HG03066 (cell line): ENCODE data around the gene SMIM45.

Experiments used
- ATAC-seq: cut with Tn5 transposase; IDR thresholded peaks from one replicate; pipeline ENCODE4 v1.9.1; 2021; ENCODE audit warnings: low read depth; ENCODE audit not compliant: unreplicated experiment

The SMIM45 gene

DNA sequence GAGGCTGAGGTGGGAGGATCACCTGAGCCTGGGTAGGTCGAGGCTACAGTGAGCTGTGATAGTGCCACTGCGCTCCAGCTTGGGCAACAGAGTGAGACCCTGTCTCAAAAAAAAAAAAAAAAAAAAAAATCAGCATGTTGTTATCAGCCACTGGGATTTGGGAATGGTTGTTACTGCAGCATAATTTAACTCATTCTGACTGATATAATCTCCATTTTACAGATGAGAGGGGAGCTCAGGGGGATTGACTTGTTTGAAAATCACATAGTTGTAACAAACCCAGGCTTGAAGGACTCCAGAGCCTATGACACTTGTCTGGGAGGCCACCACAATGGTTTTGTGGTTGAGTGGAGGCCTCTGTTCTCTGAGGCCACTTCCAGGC, 14.3 kb downstream of the SMIM45 start:
- ATAC-seq: no peak

GRCh38 chr22:41966607-41967240, 14.8 kb downstream of the SMIM45 start:
- no peak for ATAC-seq

DNA sequence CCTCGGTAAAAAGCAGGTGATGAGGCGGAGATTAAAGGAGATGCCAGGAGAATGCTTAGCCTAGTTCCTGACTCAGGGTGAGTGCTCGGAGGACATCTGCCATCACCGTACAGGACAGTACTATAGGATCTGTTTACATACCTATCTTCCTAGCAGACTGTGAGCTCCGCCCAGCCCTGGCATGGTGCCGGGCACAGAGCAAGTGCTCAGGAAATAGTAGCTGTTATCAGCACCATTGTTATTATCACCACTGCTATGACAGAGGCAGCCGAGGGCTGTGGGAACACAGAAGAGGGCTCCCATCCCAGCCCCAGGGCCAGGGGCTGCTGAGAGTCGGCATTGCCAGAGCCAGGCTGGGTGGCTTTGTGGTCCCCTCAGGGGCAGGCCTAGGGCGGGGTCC, 16.7 kb downstream of the SMIM45 start:
- ATAC-seq: no peak

GRCh38 chr22:41969110-41969646, 17.2 kb downstream of the SMIM45 start, which contains the start of gene SEPTIN3:
Gene SEPTIN3 (plus strand): TSS chr22:41969443. CDS start chr22:41971493, 2,050 bp downstream.
- ATAC-seq: no peak

GRCh38 chr22:41970601-41971000, 18.7 kb downstream of the SMIM45 start:
- ATAC-seq: no peak

- ATAC-seq: no peak
Measured at GRCh38 chr22:41971431-41971830, 19.5 kb downstream of the SMIM45 start.

DNA sequence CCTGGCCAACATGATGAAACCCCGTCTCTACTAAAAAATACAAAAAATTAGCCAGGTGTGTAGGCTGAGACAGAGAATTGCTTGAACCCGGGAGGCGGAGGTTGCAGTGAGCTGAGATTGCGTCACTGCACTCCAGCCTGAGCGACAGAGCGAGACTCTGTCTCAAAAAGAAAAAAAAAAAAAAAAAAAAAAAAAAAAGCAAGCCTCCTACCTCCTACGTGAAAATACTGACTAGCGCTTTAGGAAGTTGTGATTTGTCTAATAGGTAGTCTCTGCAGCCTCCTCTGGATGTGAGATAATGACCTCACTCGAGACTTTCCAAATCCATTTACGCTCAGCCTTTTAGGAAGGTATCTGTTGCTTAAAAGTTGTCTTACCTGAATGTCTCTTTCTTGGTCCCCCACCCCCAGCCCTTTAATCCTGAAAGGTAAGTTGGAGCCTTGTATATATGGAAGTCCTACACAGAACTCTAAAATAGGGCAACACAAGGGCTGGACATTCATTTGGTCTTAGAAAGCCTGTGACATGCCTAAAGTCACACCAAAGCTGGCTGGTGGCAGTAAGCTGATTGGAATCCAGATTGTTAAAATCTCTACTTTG, 22.8 kb downstream of the SMIM45 start:
- no peak for ATAC-seq

GRCh38 chr22:41975299-41976069, 23.5 kb downstream of the SMIM45 start:
- ATAC-seq: no peak

DNA sequence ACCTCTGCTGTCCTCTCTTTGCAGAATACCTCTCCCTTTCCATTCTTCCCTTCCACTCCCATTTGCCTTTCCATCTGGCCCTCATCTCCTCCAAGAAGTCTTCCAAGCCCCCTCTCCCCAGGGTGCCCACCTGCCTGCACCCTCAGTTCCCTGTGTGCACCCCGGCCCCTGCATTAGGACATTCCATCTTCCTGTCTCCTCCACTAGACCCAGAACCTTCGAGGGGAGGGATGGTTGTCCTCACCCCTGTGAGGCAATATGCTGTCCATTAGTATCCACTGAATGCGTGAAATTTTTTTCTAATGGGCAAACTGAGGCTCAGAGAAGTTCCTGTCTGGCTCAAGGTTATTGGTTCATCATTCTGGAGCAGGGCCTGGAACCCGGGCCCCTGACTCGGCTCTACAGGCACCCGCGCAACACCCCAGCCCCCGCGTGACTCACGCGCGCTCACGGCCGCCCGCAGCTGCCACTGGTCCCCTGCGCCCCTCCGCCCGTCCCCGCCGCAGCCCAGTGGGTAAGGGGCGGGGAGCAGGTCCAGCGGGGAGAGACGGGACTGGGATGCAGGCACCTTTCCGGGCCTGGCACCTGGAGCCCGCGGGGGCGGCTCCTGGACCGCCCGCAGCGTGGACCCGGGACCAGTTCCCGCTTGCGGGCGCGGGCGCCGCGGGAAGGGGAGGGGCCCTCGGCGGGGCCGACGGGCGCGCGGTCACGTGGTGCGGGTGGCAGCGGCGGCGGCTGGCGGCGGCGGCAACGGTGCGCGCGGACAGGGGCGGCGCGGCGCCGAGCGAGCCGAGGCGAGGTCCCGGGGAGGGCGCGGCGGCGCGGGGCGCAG, 24.3 kb downstream of the SMIM45 start:
- ATAC-seq: no peak

DNA sequence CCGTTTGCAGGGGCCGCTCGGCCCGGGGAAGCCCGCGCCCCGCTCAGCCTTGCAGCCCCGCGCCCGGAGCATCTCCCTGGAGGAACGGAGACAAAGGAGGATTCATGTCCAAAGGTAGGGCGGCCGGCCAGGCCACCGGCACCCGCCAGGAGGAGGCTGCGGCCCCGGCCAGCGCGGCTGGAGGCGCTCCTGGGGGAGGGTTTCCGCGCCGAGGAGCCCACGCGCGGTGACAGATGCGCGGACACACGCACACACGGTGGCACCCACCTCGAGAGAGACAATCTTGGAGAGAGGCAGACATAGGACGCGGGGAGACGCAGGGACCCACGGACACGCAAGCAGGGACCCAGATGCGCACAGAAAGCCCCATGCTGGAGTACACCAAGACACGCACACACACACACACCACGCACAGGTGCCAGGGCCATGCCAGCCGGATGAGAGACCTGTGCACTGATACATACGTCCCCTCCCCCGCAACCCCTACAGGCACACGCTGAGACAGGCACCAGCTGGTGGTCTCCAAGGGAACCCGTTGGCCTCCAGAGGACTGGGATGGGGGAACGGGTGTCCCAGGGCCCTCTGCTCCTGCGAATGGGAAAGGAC, 25.1 kb downstream of the SMIM45 start:
- ATAC-seq: no peak

- no peak for ATAC-seq
Measured at GRCh38 chr22:41978732-41979131, 26.8 kb downstream of the SMIM45 start.

DNA sequence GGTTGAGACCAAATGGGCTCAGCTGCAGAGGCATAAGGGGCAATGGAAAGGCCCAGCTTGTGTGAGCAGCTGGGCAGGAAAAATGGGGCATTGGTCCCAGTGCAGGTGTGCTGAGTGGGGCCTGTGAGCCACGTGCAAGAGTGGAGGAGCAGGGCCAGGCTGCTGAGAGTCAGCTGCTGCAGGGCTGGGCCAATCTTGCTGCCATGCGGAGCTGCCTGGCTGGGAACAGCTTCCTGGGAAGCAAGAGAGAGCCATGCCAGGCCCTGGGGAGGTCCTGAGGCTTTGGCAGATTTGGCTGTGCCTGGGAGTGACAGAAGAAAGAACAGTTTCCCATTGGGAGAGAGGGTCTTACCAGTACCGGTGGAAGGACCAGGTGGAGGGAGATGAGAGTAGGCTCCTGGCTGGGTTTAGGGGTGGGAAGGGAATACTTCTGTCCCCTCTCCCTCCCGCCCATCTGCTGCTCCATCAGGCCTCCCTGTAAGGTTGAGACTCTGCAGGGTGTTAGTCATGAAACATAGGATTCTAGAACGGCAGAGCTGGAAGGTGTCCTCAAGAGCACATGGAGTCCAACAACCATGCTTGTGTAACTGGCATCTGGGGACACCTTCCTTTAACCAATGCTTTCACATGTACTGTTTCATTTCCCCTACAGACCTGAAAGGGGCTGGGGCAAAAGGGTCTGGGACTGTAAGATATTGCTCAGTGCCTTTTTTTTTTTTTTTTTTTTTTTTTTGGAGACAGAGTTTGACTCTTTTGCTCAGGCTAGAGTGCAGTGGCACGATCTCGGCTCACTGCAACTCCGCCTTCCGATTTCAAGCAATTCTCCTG, 27.7 kb downstream of the SMIM45 start:
- ATAC-seq: no peak

DNA sequence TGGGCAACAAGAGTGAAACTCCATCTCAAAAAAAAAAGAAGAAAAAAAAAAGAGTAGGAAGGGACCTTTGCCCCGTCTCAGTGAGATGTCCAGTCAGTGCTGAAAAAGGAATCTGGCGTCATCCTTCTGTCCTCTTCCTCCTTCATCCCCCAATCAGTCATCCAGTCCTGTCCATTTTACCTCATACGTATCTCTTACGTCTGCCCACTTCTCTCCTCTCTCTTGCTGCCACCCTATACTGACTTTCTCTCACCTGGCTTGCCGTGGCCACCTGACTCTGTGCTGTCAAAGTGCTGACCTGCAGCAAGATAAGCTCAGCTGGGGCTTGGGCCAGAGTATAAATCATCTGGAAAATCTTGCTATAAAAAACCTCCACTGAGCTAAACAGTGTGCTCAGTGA, 30.9 kb downstream of the SMIM45 start:
- ATAC-seq: no peak

- no peak for ATAC-seq
Measured at GRCh38 chr22:41983513-41984405, 31.8 kb downstream of the SMIM45 start.

GRCh38 chr22:41987276-41987675, 35.3 kb downstream of the SMIM45 start:
- ATAC-seq: no peak

GRCh38 chr22:41989246-41989645, 37.3 kb downstream of the SMIM45 start:
- no peak for ATAC-seq

DNA sequence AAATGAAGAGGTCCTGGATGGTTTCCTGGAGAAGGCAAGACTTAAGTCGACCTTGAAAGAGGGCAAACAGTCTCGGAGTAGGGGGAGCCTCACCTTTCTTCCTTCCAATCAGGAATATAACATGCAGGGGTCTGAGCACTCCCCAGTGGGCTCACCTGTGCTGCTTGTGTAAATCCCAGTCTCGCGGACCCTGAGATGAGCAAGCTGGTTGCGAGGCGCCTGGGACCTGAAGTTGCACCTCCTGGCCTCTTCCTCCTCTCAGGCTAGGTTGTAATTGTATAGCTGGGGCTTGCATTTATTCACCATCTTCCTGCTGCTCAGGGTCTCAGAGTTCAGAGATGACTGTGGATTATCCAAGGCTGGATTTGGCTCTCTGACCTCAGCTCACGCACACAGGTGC, 39.2 kb downstream of the SMIM45 start:
- no peak for ATAC-seq

- no peak for ATAC-seq
Measured at GRCh38 chr22:41992496-41992895, 40.5 kb downstream of the SMIM45 start.
